ENCODE data around the gene SLC39A13. TPM values are rescaled to one million over a fixed set of nuclear protein-coding genes. Genes with fewer than 3 reads are reported as not detected.

SLC39A13 gene
- total and polyA plus RNA-seq, 2 of the 13 experiments (the other 11 are each of a cell fraction or from before 2014, with no cell fraction given) = 15.3 to 30.5 TPM

DNA sequence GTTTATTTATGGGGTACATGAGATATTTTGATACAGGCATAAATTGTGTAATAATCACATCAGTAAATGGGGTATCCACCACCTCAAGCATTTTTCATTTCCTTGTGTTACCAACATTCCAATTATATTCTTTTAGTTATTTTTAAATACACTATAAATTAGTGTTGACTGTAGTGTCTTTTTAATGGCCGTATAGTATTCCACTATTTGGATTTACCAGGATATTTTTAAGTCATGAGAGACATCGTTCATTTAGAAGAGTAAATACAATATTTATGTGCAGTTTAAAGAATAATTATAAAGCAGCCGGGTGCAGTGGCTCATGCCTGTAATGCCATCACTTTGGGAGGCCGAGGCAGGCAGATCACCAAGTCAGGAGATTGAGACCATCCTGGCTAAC is 23.9 kb upstream of the SLC39A13 start (continued):
- TF ChIP-seq, protein P1, sequence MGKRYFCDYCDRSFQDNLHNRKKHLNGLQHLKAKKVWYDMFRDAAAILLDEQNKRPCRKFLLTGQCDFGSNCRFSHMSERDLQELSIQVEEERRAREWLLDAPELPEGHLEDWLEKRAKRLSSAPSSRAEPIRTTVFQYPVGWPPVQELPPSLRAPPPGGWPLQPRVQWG (CRISPR knock-in tag; IDR thresholded peaks at IDR 0.05; ENCODE audit: borderline replicate concordance, low read depth) = no peak
- TF ChIP-seq NFE2L2 (IDR thresholded peaks at IDR 0.05; ENCODE audit: low read length) = no peak
- TF ChIP-seq ZNF329 (CRISPR knock-in tag; IDR thresholded peaks at IDR 0.05; ENCODE audit: low read depth) = no peak
- no peak for TF ChIP-seq TMF1 (CRISPR knock-in tag; IDR thresholded peaks at IDR 0.05; ENCODE audit: low read depth)

DNA sequence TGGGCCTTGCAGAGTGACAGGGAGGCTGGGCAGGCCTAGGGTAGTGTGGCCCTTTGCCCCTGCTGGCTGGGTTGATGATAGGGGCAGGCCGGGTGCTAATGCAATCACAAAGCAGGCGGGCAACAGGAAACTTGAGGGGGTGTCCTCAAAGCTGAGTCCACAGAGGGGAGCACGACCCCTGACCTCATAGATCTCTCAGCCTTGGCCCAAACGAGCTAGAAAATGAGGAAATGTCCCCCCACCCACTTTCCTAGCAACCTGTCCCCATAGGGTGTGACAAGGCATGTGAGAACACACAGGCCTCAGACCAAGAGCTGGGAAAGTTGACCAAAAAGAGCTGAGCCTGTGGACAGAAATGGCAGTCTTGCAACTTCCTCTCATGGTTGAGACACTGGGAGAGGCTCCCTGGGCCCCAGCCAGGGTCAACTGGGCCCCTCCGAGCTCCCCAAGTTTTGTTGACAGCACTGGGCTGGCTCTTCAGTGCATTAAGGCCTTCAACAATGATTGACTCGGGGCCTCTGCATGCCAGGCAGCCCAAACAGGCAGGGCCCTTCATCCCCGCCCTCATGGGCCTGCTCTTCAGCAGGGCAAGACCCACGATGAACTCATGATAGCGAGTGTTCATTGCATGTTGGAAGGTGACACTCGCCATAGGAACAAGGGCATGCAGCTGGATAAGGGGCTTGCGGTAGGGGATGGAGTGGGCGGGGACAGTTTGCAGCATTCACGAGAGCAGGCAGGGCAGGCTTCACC is 20.3 kb upstream of the SLC39A13 start:
- WGBS (ENCODE audit: low lambda C conversion rate) = 17% methylated on average over 8 of the region's 13 CpGs
- peak overlapping the region; percentile 76 for H3K4me2 ChIP-seq (ENCODE audit: low read depth, low read length)
- H4K20me1 ChIP-seq (ENCODE audit: insufficient read depth, low read length) = no peaks in the 10 kb centered on the region
- ChIA-PET POLR2A (interaction anchor here (0.9 to 1.2 kb wide), 4 partner anchors 12 to 50 kb away, joined by 3 to 5 read pairs (median 4); partner anchors contain the start of gene PSMC3), CTCF (ENCODE audit: low intra/inter-chr PET ratio, low total read pairs) (no interaction called here)
- peak overlapping the region in 2 of 3 experiments; percentile 4 to 47; a peak in 1 of 6 replicates for H3K4me3 ChIP-seq (replicated peaks in 1 of 3; ENCODE audit: insufficient read depth in 1 of 3, low read depth in 2 of 3, low read length in 3 of 3)
- no TSS peak for BruUV-seq (replicated peaks)
- in situ Hi-C loops (cut with HindIII; ENCODE audit: extremely low pct_ligation_motif_present, low pct_unique_long_range_greater_than_20kb) = no loop called here
- no peak for DNase-seq (ENCODE audit: low spot score)
- no peak overlapping the region for H3K27ac ChIP-seq (ENCODE audit: extremely low read length, insufficient read depth, low read length)
- intact Hi-C loops (cut with micrococcal nuclease; ENCODE audit: unreplicated experiment) = no loop called here
- no peaks in the 10 kb centered on the region for H3K9me3 ChIP-seq (ENCODE audit: low read length)
- peak; percentile 72 for ATAC-seq
- H3K36me3 ChIP-seq (replicated peaks in 1 of 2; ENCODE audit: control insufficient read depth in 1 of 2, insufficient read depth in 2 of 2, low read length in 2 of 2) = no peaks in the 10 kb centered on the region
- peak overlapping the region; percentile 52 for H3K9ac ChIP-seq (ENCODE audit: insufficient read depth, low read depth, low read length)
- FAIRE-seq = no peak
- H3K27me3 ChIP-seq (ENCODE audit: control insufficient read depth in 1 of 2, insufficient read depth in 2 of 2, low read length in 2 of 2) = peaks cover 0 to 9% of the 10 kb centered on the region in 2 experiments; a peak in 3 of 5 replicates
- peak overlapping the region; percentile 87 for H2AFZ ChIP-seq (ENCODE audit: low read length)
- no peaks in the 10 kb centered on the region for H3K79me2 ChIP-seq (ENCODE audit: insufficient read depth, low read length)
- peaks cover 35% of the 10 kb centered on the region for H3K4me1 ChIP-seq (ENCODE audit: insufficient read depth, low read length)
- TF ChIP-seq KDM2A (CRISPR knock-in tag; IDR thresholded peaks at IDR 0.05; ENCODE audit: borderline replicate concordance, low read depth) (0 out of 2 replicates have a peak, but pooled peaks have one; percentile 11), SRSF4 (IDR thresholded peaks at IDR 0.05; ENCODE audit: low read depth, low read length, poor library complexity, severe bottlenecking) (no peak), RORA (CRISPR knock-in tag; IDR thresholded peaks at IDR 0.05) (no peak), ZFX (CRISPR knock-in tag; IDR thresholded peaks at IDR 0.05; ENCODE audit: low read depth) (peak; percentile 75), GPN1 (CRISPR knock-in tag; IDR thresholded peaks at IDR 0.05; ENCODE audit: borderline replicate concordance) (no peak)
- TF ChIP-seq, protein P2, sequence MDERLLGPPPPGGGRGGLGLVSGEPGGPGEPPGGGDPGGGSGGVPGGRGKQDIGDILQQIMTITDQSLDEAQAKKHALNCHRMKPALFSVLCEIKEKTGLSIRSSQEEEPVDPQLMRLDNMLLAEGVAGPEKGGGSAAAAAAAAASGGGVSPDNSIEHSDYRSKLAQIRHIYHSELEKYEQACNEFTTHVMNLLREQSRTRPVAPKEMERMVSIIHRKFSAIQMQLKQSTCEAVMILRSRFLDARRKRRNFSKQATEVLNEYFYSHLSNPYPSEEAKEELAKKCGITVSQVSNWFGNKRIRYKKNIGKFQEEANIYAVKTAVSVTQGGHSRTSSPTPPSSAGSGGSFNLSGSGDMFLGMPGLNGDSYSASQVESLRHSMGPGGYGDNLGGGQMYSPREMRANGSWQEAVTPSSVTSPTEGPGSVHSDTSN (CRISPR knock-in tag; IDR thresholded peaks at IDR 0.05) = peak; percentile 6; the same call in 1 of the 2 replicates
- TF ChIP-seq, protein P3, sequence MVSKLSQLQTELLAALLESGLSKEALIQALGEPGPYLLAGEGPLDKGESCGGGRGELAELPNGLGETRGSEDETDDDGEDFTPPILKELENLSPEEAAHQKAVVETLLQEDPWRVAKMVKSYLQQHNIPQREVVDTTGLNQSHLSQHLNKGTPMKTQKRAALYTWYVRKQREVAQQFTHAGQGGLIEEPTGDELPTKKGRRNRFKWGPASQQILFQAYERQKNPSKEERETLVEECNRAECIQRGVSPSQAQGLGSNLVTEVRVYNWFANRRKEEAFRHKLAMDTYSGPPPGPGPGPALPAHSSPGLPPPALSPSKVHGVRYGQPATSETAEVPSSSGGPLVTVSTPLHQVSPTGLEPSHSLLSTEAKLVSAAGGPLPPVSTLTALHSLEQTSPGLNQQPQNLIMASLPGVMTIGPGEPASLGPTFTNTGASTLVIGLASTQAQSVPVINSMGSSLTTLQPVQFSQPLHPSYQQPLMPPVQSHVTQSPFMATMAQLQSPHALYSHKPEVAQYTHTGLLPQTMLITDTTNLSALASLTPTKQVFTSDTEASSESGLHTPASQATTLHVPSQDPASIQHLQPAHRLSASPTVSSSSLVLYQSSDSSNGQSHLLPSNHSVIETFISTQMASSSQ (IDR thresholded peaks at IDR 0.05; ENCODE audit: low read depth) = no peak
- TF ChIP-seq, protein P3 (CRISPR knock-in tag; IDR thresholded peaks at IDR 0.05; ENCODE audit: borderline replicate concordance) = no peak
- TF ChIP-seq, protein P4, sequence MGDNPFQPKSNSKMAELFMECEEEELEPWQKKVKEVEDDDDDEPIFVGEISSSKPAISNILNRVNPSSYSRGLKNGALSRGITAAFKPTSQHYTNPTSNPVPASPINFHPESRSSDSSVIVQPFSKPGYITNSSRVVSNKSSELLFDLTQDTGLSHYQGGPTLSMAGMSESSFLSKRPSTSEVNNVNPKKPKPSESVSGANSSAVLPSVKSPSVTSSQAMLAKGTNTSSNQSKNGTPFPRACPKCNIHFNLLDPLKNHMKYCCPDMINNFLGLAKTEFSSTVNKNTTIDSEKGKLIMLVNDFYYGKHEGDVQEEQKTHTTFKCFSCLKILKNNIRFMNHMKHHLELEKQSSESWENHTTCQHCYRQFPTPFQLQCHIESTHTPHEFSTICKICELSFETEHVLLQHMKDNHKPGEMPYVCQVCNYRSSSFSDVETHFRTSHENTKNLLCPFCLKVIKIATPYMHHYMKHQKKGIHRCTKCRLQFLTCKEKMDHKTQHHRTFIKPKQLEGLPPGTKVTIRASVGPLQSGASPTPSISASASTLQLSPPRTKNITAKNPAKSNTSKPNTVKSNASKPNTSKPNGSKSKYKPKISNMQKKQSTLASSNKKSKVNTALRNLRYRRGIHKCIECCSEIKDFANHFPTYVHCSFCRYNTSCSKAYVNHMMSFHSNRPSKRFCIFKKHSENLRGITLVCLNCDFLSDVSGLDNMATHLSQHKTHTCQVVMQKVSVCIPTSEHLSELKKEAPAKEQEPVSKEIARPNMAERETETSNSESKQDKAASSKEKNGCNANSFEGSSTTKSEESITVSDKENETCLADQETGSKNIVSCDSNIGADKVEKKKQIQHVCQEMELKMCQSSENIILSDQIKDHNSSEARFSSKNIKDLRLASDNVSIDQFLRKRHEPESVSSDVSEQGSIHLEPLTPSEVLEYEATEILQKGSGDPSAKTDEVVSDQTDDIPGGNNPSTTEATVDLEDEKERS (CRISPR knock-in tag; IDR thresholded peaks at IDR 0.05) = no peak
